Panc1 (cell line): Measurements from ENCODE around the gene PGBD2. TPM values are rescaled to one million over a fixed set of nuclear protein-coding genes. Genes with fewer than 3 reads are reported as not detected.
A peak's percentile ranks its signal among the peaks of the same experiment; 100 is the strongest.

Experiments used
- ATAC-seq: fragments of 200-7000 bp; cut with Tn5 transposase; 2 replicates; pipeline ENCODE4 v1.9.1; 2020; ENCODE audit warnings: mild to moderate bottlenecking, moderate library complexity
- BruUV-seq: library from RNA; stranded (reverse); fragments of 400-500 nt; replicated peaks from 2 replicates; lab custom pipeline; 2021; lab: Mats Ljungman, UMichigan
- CTCF ChIA-PET: fragments of 300-600 bp; sonication (Branson Sonifier 250); formaldehyde crosslinking; loops from one replicate; lab custom pipeline; 2022; ENCODE audit warnings: antibody characterized with exemption; lab: Charles Lee
- POLR2A ChIA-PET: fragments of 300-600 bp; sonication (Branson Sonifier 250); formaldehyde crosslinking; loops from one replicate; lab custom pipeline; 2022; ENCODE audit warnings: antibody characterized with exemption; lab: Charles Lee
- DNase-seq: peaks from one replicate; pipeline ENCODE4 v3.0.0-alpha.2; 2010; ENCODE audit warnings: low read depth, low spot score
- H3K27ac ChIP-seq: 2 replicates; pipeline ENCODE4 v1.5.1; 2011; ENCODE audit warnings: mild to moderate bottlenecking, low read length, inconsistent platforms
- H3K27me3 ChIP-seq: fragments of 200-500 bp; sonication (Bioruptor generic); 2 replicates; pipeline ENCODE4 v1.6.0; 2014; ENCODE audit warnings: low read length, inconsistent platforms; ENCODE audit not compliant: control insufficient read depth, insufficient read depth
- H3K36me3 ChIP-seq: fragments of 200-500 bp; sonication (Bioruptor generic); 2 replicates; pipeline ENCODE4 v1.5.1; 2014; ENCODE audit warnings: inconsistent platforms, mild to moderate bottlenecking, low read length, moderate library complexity; ENCODE audit not compliant: control insufficient read depth, insufficient read depth
- H3K4me1 ChIP-seq: 2 replicates; pipeline ENCODE4 v1.5.1; 2011; ENCODE audit warnings: inconsistent platforms, mild to moderate bottlenecking, low read length, moderate library complexity; ENCODE audit not compliant: control insufficient read depth, insufficient read depth
- H3K4me3 ChIP-seq, 2 experiments: 2 replicates each; pipeline ENCODE4 v1.5.1; 2011 to 2012; ENCODE audit warnings: low read depth in 2 of 2, low read length in 2 of 2, mild to moderate bottlenecking in 2 of 2, inconsistent platforms in 1 of 2, moderate library complexity in 1 of 2
- H3K9me3 ChIP-seq: fragments of 200-500 bp; sonication (Bioruptor generic); 2 replicates; pipeline ENCODE4 v1.5.1; 2014; ENCODE audit warnings: low read depth, mild to moderate bottlenecking, inconsistent platforms, low read length, moderate library complexity; ENCODE audit not compliant: control insufficient read depth, insufficient read depth
- CTCF ChIP-seq: fragments of 450-650 bp; IDR thresholded peaks from 2 replicates; pipeline ENCODE4 v1.5.1; 2017; ENCODE audit warnings: mild to moderate bottlenecking
- POLR2AphosphoS5 ChIP-seq: IDR thresholded peaks from 2 replicates; pipeline ENCODE4 v1.6.1; 2012; ENCODE audit warnings: mild to moderate bottlenecking, low read depth, low read length, moderate library complexity
- REST ChIP-seq, 2 experiments: IDR thresholded peaks; 2 replicates each; pipeline ENCODE4 v1.6.1; 2011 to 2012; ENCODE audit warnings: low read depth in 2 of 2, control low read depth in 1 of 2, low read length in 1 of 2, mild to moderate bottlenecking in 1 of 2, moderate library complexity in 1 of 2; ENCODE audit not compliant: insufficient read depth in 1 of 2
- SIN3A ChIP-seq: IDR thresholded peaks from 2 replicates; pipeline ENCODE4 v1.6.1; 2012; ENCODE audit warnings: low read depth, mild to moderate bottlenecking, low read length, moderate library complexity, borderline replicate concordance; ENCODE audit not compliant: insufficient read depth
- TCF7L2 ChIP-seq: IDR thresholded peaks from 2 replicates; pipeline ENCODE4 v1.6.1; 2011; ENCODE audit warnings: mild to moderate bottlenecking, low read depth, low read length, inconsistent platforms
- in situ Hi-C: cut with HindIII; loops from 2 replicates; pipeline ENCODE4 v1.10.0; 2016; ENCODE audit warnings: low sequenced_read_pairs, low pct_unique_long_range_greater_than_20kb
- intact Hi-C: fragments of 100-400 bp; cut with micrococcal nuclease; formaldehyde crosslinking; loops from one replicate; pipeline ENCODE4 v1.10.0; 2022; ENCODE audit not compliant: unreplicated experiment
- total RNA-seq: library from RNA; stranded (reverse); gene quantifications from one replicate; pipeline ENCODE4 v1.2.1, GENCODE V29; 2021; ENCODE audit not compliant: unreplicated experiment

The PGBD2 gene
- total RNA-seq, 1 experiment from 2014 or later, result 7.1 TPM

- TF ChIP-seq POLR2AphosphoS5 (no peak), CTCF (no peak), SIN3A (no peak), REST (IDR thresholded peaks at IDR 0.05; ENCODE audit: insufficient read depth in 1 of 2, low read depth in 2 of 2, low read length in 1 of 2) (no peak), TCF7L2 (no peak)
- peaks cover 21% of the 10 kb centered on the region for H3K4me1 ChIP-seq
- H3K4me3 ChIP-seq, result no peak overlapping the region
- in situ Hi-C loops, result no loop called here
- ChIA-PET POLR2A (interaction anchor here (0.6 kb wide), 1 partner anchor 235 kb away, joined by 14 read pairs; no protein-coding TSS in a partner anchor), CTCF (no interaction called here)
- ATAC-seq (no peak), DNase-seq (no peak)
- no peak overlapping the region for H3K27ac ChIP-seq
- peaks cover 3% of the 10 kb centered on the region for H3K36me3 ChIP-seq
- intact Hi-C loops, result no loop called here
- H3K27me3 ChIP-seq, result peaks cover 3% of the 10 kb centered on the region; the same call in 1 of the 2 replicates
- BruUV-seq, result no TSS peak
- H3K9me3 ChIP-seq, result no peaks in the 10 kb centered on the region
Measured at GRCh38 chr1:248861616-248862015, 44.4 kb upstream of the PGBD2 start.

- H3K27ac ChIP-seq, result peak overlapping the region; percentile 45; the same call in 1 of the 2 replicates
Measured at GRCh38 chr1:248862695-248862997, 43.4 kb upstream of the PGBD2 start.

More at GRCh38 chr1:248862695-248862997, 43.4 kb upstream of the PGBD2 start:
- H3K9me3 ChIP-seq, result no peaks in the 10 kb centered on the region
- POLR2A ChIA-PET, result no interaction called here
- peaks cover 15% of the 10 kb centered on the region for H3K4me1 ChIP-seq
- CTCF ChIA-PET, result no interaction called here
- DNase-seq (no peak), ATAC-seq (peak; percentile 3)
- H3K27me3 ChIP-seq, result peaks cover 3% of the 10 kb centered on the region; the same call in 1 of the 2 replicates
- no peak for TF ChIP-seq SIN3A
- TF ChIP-seq POLR2AphosphoS5, result no peak
- TF ChIP-seq CTCF, result no peak
- no peak for TF ChIP-seq REST (IDR thresholded peaks at IDR 0.05; ENCODE audit: insufficient read depth in 1 of 2, low read depth in 2 of 2, low read length in 1 of 2)
- no peak for TF ChIP-seq TCF7L2
- BruUV-seq, result no TSS peak
- intact Hi-C loops (no loop called here), in situ Hi-C loops (no loop called here)
- H3K4me3 ChIP-seq, result peak overlapping the region; percentile 55 to 72
- no peaks in the 10 kb centered on the region; the same call in 1 of the 2 replicates for H3K36me3 ChIP-seq
